GM12874 (cell line): ENCODE data around the gene PUDP.
A peak's percentile ranks its signal among the peaks of the same experiment; 100 is the strongest.

Experiments used
- TF ChIP-seq, protein P1 (sequence below): IDR thresholded peaks from 2 replicates; pipeline ENCODE4 v1.5.1; 2011; ENCODE audit warnings: low read depth, mild to moderate bottlenecking, control low read depth, low read length, moderate library complexity; ENCODE audit not compliant: insufficient read depth

The PUDP gene

DNA sequence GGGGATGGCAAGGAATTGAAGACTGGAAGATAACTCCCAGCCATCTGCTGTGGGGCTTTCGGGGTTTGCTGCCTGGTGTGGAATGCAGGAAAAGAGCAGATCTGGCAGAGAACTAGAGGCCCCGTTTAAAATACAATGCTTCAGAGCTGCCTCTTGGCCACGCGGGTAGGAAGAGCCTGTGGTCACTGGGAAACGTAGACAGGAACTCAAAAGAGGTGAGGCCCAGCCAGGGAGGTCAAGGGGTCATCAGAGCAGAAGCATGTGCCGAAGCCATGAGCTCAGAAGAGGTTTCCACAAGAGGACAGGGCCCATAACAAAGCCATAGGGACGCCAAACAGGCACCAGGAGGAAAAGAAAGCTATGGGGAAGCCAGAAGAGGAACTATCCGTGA is 14.9 kb downstream of the PUDP start:
- TF ChIP-seq, protein P1, sequence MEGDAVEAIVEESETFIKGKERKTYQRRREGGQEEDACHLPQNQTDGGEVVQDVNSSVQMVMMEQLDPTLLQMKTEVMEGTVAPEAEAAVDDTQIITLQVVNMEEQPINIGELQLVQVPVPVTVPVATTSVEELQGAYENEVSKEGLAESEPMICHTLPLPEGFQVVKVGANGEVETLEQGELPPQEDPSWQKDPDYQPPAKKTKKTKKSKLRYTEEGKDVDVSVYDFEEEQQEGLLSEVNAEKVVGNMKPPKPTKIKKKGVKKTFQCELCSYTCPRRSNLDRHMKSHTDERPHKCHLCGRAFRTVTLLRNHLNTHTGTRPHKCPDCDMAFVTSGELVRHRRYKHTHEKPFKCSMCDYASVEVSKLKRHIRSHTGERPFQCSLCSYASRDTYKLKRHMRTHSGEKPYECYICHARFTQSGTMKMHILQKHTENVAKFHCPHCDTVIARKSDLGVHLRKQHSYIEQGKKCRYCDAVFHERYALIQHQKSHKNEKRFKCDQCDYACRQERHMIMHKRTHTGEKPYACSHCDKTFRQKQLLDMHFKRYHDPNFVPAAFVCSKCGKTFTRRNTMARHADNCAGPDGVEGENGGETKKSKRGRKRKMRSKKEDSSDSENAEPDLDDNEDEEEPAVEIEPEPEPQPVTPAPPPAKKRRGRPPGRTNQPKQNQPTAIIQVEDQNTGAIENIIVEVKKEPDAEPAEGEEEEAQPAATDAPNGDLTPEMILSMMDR: no peak

DNA sequence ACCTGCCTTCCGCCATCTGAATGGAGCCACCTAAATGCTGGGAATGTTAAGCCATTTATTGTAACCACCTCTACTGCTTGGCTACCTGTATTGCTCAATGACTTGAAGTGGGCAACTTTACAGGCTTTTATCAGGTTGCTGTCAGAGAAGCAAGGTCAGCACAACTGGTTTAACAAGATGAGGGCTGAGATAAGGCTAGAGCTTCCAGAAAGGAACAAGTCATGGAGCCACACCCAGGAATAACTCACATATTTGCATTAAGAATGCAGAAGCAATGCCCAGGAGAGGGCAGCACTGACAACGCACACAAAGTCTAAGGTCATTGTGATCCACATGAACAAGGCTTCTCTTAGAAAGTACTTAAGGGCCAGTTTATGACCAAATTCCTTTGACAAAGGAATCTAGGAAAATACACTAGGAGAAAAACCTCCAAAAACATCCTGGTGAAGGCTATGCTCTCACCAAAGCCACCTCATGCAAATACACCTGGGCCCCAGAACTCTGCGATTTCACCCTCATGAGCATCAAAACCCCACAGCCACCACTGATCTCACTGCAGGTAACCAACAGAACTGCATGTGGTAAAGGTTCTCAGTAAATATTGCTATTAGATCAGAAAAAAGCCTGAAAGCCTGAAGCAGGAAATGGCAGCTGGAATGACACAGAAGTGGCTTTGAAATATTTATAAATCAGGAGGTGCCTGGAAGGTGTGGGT is 15.5 kb downstream of the PUDP start:
- TF ChIP-seq, protein P1: peak; percentile 36; the same call in 1 of the 2 replicates

- TF ChIP-seq, protein P1: no peak
Measured at GRCh38 chrX:7131621-7132020, 16.3 kb downstream of the PUDP start.

GRCh38 chrX:7127056-7127455 is 20.9 kb downstream of the PUDP start:
- TF ChIP-seq, protein P1: no peak

GRCh38 chrX:7120878-7121219 is 27.1 kb downstream of the PUDP start:
- TF ChIP-seq, protein P1: no peak

GRCh38 chrX:7119950-7120877 is 27.7 kb downstream of the PUDP start:
- TF ChIP-seq, protein P1: no peak

DNA sequence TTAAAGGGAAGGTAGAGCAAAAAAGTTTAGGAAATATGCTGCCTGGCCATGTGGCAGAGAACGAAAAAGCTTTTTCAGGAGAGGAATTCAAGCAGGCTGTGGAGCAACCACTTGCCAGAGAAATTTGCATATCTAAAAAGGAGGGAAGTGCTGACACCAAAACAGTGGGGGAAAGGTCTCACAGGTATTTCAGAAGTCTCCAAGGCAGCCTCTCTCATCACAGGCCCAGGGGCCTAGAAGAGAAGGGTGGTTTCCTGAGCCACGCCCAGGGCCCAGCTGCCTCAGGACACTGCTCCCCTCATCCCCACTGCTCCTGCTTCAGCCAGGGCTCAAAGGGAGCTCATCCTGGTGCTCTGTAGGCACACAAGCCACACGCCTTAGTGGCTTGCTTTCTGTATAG is 30.4 kb downstream of the PUDP start:
- TF ChIP-seq, protein P1: no peak
